LHCN-M2 (cell line): ENCODE measurements around the gene ACKR1. TPM values are rescaled to one million over a fixed set of nuclear protein-coding genes. Genes with fewer than 3 reads are reported as not detected.

Source experiments
- DNase-seq: peaks from one replicate; pipeline ENCODE4 v3.0.0-alpha.2; 2012; ENCODE audit warnings: low read depth
- total RNA-seq: library from RNA; depleted of rRNA; stranded (reverse); fragments of >200 nt; gene quantifications from 2 replicates; pipeline ENCODE4 v1.2.3, GENCODE V29; 2014

Gene ACKR1
- total RNA-seq, 1 experiment from 2014 or later = not detected

DNA sequence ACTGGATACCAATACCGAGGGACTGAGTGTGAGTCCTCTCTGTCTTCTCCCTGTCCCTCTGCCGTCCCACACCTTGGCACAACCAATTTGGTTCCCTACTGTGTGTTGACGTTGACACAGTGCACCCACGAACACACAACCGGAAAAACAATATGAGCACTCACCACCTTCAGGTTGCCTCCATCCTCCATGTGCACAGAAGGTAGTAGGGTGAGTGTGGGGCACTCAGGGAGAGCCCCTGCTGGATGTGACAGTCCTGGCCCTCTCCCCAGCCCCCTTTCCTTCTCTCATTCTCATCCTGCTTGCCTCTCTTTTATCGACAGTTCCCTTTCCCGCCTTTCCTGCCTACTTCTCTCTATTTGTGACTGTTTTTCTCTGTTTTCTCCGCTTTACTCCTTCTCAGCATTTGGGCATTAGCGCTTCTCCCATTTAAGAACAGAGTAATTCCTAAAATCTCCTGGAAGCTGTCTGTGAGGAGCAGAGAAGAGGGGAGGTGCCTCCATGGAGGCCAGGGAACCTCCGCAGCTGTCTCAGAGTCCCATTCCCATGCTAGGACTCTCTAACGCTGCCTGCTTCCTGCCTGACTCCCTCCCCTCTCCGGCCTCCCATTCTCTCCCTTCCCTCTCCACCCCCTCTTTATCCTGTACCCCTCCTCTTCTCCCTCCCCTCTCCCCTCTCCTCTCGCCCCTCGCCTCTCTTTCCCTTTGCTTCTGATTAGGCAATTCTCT lies 16.9 kb upstream of the ACKR1 start:
- no peak for DNase-seq

DNA sequence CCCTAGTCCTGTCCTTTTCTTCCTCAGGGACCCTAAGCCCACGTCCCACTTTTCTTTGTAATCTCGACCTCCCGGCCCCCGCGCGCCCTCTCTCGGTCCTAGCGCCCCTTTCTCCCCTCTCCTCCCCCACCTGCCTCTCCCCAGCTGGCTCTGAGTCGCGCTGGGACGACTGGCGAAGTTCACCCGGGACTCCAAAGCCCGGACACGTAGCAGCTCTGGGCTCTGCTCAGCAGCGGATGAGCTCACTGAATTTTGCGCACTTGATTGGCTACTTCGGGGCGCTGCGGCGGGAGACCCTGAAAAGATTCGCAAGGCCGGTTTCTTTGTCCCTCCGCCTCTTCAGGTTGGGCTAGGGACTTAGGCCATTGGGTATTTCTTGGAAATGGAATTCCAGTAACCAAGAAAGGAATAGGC lies 16.3 kb upstream of the ACKR1 start:
- peak; percentile 35 for DNase-seq

DNA sequence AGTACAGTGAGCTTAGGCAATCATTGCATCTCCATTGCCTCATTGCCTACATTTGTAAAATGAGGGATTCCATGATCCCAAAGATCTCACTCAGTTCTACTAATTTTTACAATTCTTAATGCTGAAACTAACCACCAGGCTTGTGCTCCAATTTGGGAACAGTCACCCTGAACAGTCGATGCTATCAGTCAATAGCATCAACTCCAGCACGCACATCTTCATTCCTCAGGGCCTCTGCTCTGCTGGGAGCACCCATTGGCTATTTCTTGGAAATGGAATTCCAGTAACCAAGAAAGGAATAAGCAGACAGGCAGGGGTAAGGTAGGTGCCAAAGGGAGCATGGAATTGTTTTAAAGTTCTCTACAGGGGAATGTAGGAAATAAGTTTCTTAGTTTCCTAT lies 14.2 kb upstream of the ACKR1 start:
- no peak for DNase-seq

DNA sequence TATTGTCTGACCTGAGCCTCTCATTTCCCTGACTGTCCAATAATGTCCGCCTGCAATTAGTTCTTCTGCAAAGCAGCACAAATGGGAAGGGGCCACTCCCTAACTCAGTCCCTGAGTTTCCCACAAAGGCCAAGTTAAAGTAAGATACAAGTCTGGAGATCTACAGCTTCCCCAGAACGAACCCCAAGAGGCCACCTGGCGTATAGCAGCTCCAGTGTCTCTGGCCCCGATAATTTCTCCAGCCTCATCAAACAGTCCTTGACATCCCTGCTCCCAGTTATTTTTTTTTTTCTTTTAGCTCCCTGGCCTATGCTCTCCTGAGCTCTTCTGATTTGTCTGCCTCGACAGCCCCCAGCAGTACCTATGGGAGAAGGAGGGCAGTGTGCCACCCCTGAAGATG lies 8.1 kb upstream of the ACKR1 start:
- no peak for DNase-seq

DNA sequence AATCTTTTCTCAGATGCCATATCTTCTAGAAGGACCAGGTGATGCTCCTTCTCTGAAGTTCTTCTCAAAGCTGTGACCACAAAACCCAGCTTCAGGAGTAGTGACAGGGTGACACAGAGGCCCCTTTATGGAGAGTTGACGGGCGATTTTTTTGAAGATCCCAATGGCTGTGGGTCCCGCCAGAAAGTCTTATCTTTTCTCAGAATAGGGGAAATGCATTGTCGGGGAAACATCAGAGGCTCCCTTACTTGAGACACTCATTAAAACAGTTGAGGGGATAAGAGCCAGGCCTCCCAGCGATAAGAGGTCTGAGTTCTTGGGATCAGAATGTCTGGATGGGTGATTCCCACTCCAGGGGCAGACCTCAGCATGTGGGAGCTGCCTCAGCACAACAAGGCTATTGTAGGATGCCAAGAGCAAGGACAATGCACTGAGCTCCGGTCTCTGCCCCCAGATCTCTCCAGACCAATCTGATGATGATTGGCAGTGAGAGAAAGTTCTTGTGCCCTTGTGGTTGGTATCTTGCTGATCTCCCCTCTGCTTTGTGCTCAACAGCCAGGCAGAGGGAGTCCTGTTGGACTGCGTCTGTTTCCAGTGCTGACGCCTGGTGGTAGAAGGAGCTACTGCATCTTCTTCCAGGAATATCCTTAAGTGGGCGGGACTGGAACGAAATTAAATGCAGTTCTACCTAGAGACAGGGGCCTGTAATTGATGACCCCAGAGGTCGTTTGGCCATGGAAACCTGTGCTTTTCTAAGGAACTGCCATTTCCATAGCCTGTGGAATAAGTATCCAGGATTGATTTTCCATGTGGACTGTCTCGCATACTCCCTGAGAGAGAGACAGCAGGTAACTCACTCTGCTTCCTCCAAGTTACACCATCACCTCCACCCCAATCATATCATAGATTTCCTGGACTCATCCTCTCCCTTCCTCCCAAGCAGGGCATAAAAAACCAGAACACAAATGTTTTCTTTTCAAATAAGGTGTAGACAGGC lies 6.8 kb upstream of the ACKR1 start:
- peak; percentile 66 for DNase-seq

DNA sequence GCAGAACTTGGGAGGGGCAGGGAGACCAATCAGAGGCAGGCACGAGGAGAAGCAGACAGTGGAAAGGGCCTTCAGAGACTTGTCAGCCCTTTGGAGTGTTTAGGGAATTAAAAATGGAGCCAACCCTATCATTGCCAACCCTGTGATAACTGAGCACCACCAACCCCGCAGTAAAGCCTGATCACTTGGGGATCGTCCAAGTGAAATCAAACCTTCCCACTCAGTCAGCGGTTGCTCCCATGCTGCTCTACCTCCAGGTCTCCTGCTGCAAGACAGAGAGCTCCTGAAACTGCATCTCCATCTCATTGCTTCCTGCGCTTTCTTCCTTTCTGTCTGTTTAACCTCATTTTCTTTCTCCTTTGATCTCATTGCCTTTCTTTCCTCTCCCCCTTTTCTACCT lies 4.8 kb upstream of the ACKR1 start:
- DNase-seq = no peak

DNA sequence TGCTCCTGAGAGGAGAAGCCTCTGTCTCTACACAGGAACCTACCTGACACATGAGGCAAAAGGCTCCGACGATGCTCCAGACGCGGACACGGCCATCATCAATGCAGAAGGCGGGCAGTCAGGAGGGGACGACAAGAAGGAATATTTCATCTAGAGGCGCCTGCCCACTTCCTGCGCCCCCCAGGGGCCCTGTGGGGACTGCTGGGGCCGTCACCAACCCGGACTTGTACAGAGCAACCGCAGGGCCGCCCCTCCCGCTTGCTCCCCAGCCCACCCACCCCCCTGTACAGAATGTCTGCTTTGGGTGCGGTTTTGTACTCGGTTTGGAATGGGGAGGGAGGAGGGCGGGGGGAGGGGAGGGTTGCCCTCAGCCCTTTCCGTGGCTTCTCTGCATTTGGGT lies 3.9 kb upstream of the ACKR1 start:
- DNase-seq = no peak

DNA sequence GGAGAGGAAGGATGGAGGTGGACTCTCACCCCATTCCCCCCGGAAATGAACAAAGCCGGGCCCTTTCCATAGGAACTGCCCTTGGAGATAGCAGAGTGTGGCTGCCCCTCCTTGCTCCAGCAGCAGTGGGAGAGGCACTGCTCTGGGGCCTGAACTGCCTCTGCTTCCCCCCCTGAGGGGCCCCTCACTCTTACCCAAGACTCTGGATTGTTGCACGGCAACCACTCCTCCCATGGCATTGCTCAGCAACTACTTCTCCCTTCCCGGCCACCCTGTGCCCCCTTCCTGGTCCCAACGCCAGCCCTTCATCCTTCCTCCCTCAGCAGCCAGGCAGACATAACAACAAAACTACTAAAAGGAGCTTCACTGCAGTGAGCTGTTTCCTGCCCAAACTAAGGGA lies 3.0 kb upstream of the ACKR1 start:
- no peak for DNase-seq

DNA sequence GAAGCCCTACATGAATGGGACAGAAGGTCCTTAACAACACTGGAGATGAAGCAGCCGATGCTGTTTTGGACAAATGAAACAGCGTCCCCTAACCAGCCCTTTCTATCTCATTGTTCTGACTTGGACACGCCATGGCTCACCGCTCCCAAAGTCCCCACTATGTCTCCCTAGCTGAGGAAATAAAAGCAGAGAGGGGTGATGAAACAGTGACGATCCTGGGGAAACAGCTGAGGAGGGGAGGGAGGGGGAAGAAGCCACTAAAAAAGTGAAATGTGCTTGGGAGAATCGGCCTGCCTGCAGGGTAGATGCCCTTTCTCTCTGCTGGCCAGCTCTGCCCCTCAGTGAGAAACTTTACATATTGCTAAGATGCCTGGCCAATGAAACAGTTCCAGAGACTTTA lies 1.1 kb upstream of the ACKR1 start:
- DNase-seq = no peak

DNA sequence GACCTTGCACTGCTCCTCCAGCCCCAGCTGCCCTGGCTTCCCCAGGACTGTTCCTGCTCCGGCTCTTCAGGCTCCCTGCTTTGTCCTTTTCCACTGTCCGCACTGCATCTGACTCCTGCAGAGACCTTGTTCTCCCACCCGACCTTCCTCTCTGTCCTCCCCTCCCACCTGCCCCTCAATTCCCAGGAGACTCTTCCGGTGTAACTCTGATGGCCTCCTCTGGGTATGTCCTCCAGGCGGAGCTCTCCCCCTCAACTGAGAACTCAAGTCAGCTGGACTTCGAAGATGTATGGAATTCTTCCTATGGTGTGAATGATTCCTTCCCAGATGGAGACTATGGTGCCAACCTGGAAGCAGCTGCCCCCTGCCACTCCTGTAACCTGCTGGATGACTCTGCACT lies 550 bp downstream of the ACKR1 start:
- DNase-seq = no peak

DNA sequence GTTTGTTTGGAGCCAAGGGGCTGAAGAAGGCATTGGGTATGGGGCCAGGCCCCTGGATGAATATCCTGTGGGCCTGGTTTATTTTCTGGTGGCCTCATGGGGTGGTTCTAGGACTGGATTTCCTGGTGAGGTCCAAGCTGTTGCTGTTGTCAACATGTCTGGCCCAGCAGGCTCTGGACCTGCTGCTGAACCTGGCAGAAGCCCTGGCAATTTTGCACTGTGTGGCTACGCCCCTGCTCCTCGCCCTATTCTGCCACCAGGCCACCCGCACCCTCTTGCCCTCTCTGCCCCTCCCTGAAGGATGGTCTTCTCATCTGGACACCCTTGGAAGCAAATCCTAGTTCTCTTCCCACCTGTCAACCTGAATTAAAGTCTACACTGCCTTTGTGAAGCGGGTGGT lies 1.4 kb downstream of the ACKR1 start:
- DNase-seq = no peak

DNA sequence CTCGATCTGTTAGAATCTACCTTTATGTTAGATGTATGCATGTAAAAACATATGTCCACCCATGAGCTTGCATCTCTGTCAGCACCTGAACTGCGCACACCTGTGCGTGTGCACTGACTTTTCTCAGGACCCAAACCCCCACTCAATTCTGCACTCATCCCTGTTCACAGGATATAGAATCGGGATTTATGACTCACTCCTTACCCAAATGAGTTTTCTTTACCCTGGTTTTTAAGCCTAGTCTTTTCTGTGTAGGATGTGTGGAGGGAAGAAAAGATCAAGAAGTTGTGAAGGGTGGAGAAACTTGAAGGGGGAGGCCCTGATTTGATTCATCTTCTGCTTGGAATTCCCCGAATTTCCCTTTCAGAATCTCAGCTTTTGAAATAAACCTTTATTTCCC lies 2.4 kb downstream of the ACKR1 start:
- no peak for DNase-seq

DNA sequence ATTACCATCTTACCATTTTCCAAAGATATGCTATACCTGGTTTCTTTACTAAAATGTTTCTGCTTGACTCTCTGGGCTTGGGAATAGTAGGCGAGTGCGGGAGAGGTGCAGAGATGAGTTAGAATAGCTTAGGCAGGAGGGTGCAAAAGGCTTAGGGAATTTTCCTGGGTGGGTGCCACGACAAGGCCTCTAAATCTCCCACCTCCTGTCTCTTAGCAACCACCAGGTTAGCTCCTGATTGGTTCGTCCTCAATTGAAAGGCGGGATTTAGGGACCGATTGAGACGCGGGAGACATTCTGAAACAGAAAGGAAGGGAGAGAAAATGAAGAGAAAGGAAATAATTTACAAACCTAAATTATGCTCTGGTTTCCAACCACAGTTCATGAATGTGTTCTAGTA lies 3.1 kb downstream of the ACKR1 start:
- DNase-seq = no peak

DNA sequence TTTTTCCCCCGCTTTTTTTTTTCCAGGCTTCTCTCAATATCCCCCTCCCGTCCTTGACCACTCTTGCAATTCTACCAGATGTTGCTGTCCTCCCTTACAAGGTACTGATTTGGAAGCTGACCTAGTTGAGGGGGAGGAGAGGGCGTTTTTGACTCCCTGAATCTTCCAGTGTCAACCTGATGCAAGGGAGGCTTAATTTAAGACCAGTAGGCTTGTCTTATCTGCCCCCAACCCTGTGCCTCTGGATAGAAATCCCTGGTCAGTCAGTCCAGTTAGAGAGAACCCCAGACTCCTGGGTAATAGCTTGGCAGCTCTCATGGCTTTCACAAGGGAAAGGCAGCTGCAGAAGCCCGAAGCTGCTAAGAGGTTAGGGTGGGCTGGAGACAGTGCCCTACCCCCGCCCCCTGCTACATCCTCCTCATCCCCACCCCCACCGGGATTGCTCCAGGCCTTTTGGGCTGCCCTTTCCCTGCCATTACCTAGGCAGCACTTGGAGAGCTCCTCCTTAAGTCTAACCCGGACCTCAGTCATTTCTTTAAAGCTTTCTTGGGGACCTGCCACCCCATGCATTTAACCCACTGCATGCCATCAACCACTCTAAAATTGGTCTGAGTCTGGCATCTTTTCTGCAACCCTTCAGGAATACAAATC lies 3.6 kb downstream of the ACKR1 start:
- no peak for DNase-seq

DNA sequence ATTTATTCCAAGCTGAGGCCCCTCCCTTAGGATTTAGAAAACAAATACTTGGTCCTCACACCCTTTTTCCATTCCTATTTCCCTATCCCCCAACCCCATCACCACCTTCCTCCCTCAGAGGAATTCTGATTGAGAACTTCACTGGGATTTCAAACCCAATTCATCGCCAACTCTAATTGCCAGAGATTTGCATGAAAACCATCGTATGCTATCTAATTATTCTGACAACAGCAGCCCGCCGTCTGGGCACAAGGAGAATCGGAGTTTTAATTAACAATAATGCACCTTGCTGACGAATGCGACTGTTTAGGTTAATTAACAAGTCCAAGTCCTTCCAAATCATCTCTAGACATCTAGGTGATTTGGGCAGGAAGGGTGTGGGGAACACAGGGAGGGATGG lies 4.4 kb downstream of the ACKR1 start:
- DNase-seq = no peak

DNA sequence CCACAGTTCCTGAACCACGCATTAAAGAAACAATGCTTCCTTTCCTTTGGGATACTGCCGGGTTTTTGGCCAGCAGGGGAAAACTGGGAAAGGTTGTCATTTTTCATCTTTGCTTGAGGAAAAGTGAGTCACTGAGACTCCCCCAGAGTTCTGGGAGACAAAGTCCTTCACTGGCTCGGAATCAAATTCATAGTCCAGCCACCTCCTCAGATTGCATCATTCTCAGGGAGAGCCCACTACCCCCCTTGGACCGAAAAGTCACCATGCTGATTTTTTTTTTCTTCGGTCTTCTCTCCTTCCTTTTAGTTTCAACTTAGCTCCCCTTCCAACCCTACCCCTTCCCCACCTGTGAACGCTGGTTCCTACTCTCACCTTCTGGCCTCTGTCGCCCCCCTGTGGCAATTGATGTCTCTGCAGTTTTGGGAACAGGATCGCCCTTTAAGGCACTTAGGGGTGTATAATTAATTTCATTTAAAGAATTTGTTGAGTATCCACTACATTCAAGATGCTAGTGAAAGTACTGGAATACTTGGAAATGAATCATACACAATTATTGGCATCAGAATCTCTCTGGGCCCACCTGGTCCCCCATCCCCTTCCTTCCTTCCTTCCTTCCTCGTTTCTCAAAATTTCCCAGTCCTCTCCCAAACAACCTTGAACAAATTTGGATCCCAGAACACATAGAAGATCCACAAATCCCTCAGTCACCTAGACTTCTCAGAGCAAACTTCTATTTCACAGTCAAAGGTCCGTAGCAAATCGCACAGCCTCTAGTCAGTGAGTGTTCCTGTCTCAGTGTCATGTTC lies 6.9 kb downstream of the ACKR1 start:
- DNase-seq = no peak

DNA sequence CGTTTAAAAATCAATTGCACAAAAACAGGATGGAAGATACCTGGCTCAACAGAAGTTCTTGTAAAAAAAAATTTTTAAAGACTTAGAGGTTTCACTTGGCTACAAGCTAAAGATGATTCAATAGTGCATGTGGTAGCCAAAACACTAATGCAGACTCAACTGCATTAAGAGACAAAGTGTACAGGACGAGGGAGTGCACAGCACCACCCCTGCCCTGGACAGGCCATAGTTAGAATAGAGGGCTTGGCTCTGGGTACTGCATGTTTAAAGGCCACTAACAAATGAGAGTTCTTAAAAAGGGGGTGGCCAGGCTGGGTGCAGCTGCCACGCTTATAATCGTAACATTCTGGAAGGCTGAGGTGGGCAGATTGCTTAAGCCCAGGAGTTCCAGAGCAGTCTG lies 7.9 kb downstream of the ACKR1 start:
- DNase-seq = no peak

DNA sequence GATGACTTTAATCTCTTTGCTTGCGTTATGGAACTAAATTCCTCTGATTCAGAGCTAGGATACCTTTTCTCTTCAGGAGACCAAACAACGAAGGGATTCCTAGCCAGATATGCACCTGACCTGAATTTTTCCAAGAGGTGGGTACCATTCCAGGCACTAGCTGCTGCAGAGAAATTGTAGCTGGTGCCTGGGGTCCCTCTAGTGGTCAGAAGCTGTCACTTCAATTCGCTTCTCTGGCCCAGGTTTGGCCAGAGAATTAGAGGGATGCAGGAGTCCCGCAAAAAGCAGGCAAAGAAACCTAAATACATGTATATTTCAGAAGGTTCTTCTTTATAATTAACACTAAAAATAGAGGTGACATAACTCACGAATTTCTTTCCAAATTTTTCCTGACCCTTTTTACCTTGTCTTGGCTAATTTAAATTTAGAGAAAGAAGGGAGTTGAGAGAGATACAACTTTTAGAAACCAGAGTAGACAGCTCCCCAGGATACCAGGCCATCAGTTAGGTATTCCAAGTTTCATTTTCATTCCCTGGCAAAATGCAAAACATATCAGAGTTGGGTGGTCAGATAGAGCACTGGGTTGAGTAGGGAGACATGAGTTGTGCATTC lies 9.6 kb downstream of the ACKR1 start:
- DNase-seq = peak; percentile 28

DNA sequence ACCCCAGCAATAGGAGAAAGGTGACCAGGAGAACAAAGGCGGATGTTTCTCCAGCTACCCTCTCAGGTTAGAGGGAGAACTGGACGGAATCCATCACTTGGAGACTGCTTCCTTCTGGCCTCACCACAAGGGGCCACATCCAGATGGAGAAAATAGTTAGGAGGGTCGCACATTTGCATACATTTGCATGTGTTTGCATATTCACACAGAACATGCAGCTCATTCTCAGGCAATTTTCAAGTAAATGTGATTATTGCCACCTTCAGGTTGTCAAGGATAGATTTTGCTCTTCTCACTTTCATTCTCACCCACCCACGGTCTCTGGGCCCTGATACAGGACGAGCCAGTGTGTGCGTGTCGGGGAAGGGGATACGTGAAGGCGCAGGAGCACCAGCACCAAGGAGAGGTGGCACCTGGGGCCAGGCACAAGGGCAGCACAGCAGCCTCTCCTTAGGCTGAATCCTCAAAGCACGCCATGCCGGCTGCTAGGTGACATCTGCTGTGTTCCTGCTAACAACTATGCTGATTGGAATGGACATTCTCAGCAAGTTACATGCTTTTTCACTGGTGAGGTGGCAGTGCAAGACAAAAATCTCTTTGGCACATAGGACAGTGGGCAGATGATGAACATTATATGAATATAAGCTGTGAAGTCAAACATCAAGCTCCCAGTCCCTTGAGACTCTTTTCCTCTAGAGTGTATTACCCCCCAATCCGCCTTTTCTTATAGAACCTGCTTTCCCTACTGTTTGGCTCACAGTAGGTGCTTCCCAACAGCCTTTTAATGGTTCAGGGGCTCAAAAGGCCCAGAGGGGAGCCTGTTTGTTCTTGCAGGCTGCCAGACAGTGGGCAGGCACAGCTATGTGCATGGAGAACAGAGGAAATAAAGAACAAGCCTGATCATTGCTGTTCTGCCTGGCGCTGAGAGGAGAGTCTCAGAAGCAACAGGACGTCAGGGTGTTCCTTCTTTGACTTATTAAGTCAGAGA lies 14.3 kb downstream of the ACKR1 start:
- DNase-seq = no peak
